Kidney (tissue), 14 donors: ENCODE measurements around the gene TTC28. TPM values are rescaled to one million over a fixed set of nuclear protein-coding genes. Genes with fewer than 3 reads are reported as not detected.

Experiments
- DNase-seq, 5 donors: peaks; one replicate each; pipeline ENCODE4 v3.0.0-alpha.2; 2013 to 2020
- FAIRE-seq: peaks from 2 replicates; lab custom pipeline; 2012; peaks lifted over from hg19 to GRCh38; lab: Jason Lieb, UNC
- H3K27ac ChIP-seq, 2 donors: one replicate each; pipeline ENCODE4 v1.7.0; 2013; ENCODE audit warnings: low read depth in 2 of 2, low read length in 2 of 2, inconsistent platforms in 1 of 2
- H3K27me3 ChIP-seq: one replicate; pipeline ENCODE4 v1.7.1; 2013; ENCODE audit warnings: low read length, inconsistent platforms; ENCODE audit not compliant: control insufficient read depth, insufficient read depth
- H3K36me3 ChIP-seq, 3 donors: one replicate each; pipeline versions ENCODE4 v1.7.0 to v1.7.1; 2013; ENCODE audit warnings: low read length in 3 of 3, control low read depth in 1 of 3, inconsistent platforms in 1 of 3; ENCODE audit not compliant: insufficient read depth in 3 of 3, control insufficient read depth in 2 of 3
- H3K4me1 ChIP-seq, 3 donors: one replicate each; pipeline versions ENCODE4 v1.7.0 to v1.7.1; 2013; ENCODE audit warnings: low read length in 3 of 3, inconsistent platforms in 1 of 3, low read depth in 1 of 3; ENCODE audit not compliant: control insufficient read depth in 2 of 3, insufficient read depth in 2 of 3
- H3K4me3 ChIP-seq, 3 donors: one replicate each; pipeline versions ENCODE4 v1.7.0 to v1.8.1; 2013; ENCODE audit warnings: low read length in 3 of 3, control low read depth in 1 of 3, inconsistent platforms in 1 of 3
- H3K9ac ChIP-seq, 3 donors: one replicate each; pipeline versions ENCODE4 v1.7.0 to v1.7.1; 2013; ENCODE audit warnings: low read length in 3 of 3, control low read depth in 1 of 3, inconsistent platforms in 1 of 3
- H3K9me3 ChIP-seq, 3 donors: one replicate each; pipeline versions ENCODE4 v1.7.0 to v1.7.1; 2013; ENCODE audit warnings: low read length in 3 of 3, control low read depth in 1 of 3, inconsistent platforms in 1 of 3; ENCODE audit not compliant: control insufficient read depth in 2 of 3, insufficient read depth in 1 of 3
- intact Hi-C: fragments of 100-400 bp; cut with DNase I; formaldehyde crosslinking; loops from one replicate; pipeline ENCODE4 v1.11.1; 2022
- polyA plus RNA-seq: library from polyadenylated mRNA; stranded (reverse); fragments of 350-450 nt; fragmentation: Illumina TruSeq; extraction: RNeasy Lipid Tissue Mini Kit (QIAGEN cat#74804); gene quantifications from one replicate; pipeline ENCODE4 v1.2.3, GENCODE V29; 2014; ENCODE audit warnings: low read depth, low replicate concordance; ENCODE audit not compliant: insufficient read depth
- total RNA-seq: library from RNA; stranded (reverse); fragmentation: NEBNext Ultra II Directional; extraction: Animal tissue kit (Norgen Biotek cat#: 25700); gene quantifications from one replicate; pipeline ENCODE4 v1.2.1, GENCODE V29; 2021
- TF ChIP-seq, protein P1 (sequence below): IDR thresholded peaks from 3 replicates; pipeline ENCODE4 v1.5.1; 2012; ENCODE audit warnings: mild to moderate bottlenecking, moderate library complexity, borderline replicate concordance; ENCODE audit not compliant: insufficient read depth; ENCODE audit errors: extremely low read depth
- donor health status: control.
- donor health status: control.
- donor health status: control.
- donor health status: control.
- donor health status: control.
- donor health status: DM: yes; HTN: yes; CAD: no.
- donor health status: Normal renal cell carcinoma (clear cell type).

The TTC28 gene
- total and polyA plus RNA-seq, 2 donors from 2014 or later = 3.5 to 40.2 TPM

DNA sequence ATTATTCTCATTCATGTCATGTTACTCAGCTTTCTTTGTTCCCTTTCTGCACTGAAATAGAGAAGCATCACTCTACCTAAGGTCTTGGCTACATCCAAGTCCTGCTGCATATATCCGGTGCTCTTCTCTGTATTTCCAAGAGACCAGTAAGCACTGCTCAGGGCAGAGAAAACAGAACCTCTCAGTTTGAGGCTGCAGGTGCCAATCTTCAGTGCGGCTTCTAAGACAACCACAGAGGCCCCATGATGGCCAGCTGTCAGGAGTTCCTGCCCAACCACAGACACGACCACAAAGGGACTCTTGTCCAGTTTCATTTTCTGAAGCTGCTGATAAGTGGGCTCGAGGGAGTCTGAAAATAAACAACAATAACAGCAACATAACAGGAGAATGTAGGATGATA is 382.1 kb downstream of the TTC28 start:
- no peak for FAIRE-seq
- TF ChIP-seq, protein P1, sequence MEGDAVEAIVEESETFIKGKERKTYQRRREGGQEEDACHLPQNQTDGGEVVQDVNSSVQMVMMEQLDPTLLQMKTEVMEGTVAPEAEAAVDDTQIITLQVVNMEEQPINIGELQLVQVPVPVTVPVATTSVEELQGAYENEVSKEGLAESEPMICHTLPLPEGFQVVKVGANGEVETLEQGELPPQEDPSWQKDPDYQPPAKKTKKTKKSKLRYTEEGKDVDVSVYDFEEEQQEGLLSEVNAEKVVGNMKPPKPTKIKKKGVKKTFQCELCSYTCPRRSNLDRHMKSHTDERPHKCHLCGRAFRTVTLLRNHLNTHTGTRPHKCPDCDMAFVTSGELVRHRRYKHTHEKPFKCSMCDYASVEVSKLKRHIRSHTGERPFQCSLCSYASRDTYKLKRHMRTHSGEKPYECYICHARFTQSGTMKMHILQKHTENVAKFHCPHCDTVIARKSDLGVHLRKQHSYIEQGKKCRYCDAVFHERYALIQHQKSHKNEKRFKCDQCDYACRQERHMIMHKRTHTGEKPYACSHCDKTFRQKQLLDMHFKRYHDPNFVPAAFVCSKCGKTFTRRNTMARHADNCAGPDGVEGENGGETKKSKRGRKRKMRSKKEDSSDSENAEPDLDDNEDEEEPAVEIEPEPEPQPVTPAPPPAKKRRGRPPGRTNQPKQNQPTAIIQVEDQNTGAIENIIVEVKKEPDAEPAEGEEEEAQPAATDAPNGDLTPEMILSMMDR = no peak
- no peak overlapping the region for H3K27ac ChIP-seq
- no peak overlapping the region for H3K9ac ChIP-seq
- H3K4me1 ChIP-seq = no peaks in the 10 kb centered on the region
- intact Hi-C loops = no loop called here
- no peak for DNase-seq
- H3K4me3 ChIP-seq = no peak overlapping the region
- no peaks in the 10 kb centered on the region for H3K9me3 ChIP-seq
- H3K36me3 ChIP-seq = peaks cover 0 to 5% (median 0%) of the 10 kb centered on the region in 3 donors
- H3K27me3 ChIP-seq = no peaks in the 10 kb centered on the region

DNA sequence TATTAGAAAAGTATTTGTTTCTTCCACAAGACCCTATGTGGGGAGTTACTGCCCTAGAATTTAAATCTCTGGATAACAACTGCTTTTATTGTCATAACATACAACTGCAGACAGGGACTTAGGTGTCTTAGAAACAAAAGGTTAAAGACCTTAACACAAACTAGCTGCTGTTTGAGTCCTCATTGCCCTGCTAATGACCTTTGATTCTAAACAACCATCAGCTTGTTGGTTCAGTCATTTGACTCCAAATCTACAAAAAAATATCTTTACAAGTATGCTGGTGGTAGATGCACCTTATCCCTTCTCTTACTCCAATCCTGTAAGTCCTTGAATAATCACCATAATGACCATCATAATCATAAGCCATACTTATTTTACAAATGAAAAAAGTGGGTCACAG is 383.2 kb downstream of the TTC28 start:
- TF ChIP-seq, protein P1 = no peak
- no peak for DNase-seq
- intact Hi-C loops = no loop called here
- Histone ChIP-seq H3K9me3 (no peaks in the 10 kb centered on the region), H3K36me3 (peaks cover 0 to 5% (median 0%) of the 10 kb centered on the region in 3 donors), H3K27me3 (no peaks in the 10 kb centered on the region), H3K4me1 (no peaks in the 10 kb centered on the region), H3K9ac (no peak overlapping the region), H3K27ac (no peak overlapping the region), H3K4me3 (no peak overlapping the region)
- no peak for FAIRE-seq

DNA sequence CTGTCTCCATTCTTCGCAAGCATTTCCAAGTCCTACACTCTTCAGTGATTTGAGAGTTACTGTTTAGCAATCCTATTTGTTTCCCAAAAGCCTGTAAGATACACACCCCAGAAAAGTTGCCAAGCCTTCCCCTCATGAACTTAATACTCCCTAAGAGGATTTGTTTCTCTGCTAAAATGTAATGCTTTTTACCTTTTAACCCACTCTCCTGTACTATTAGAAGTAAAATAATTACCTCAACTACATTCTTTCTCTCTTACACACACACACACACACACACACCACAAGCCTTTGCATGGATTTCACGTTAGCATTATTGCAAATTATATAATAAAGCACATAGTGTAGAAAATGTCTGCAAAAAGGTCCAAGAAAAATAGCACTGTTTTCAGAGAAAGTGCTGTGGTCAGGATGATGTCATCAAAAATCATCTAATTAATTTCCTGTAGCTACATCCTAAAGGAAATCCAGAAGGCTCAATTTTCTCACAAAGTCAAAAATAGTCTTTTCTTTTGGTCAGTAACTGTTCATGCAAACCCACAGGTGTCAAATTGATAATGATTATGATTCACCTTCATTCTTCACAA is 396.5 kb downstream of the TTC28 start:
- no peak for DNase-seq
- Histone ChIP-seq H3K27ac (no peak overlapping the region), H3K9ac (no peak overlapping the region), H3K9me3 (no peaks in the 10 kb centered on the region), H3K36me3 (no peaks in the 10 kb centered on the region), H3K4me1 (no peaks in the 10 kb centered on the region), H3K27me3 (no peaks in the 10 kb centered on the region), H3K4me3 (no peak overlapping the region)
- intact Hi-C loops = no loop called here
- no peak for FAIRE-seq
- TF ChIP-seq, protein P1 = no peak
